GM08714 (cell line): Measurements from ENCODE around the gene CTDSPL.

Experiments
- H3K4me3 ChIP-seq: fragments of 200-500 bp; sonication (Bioruptor generic); 2 replicates; pipeline ENCODE4 v1.5.1; 2014; ENCODE audit warnings: mild to moderate bottlenecking, low read length, inconsistent platforms
- ZNF274 ChIP-seq: IDR thresholded peaks from 2 replicates; pipeline ENCODE4 v1.6.1; 2012; ENCODE audit warnings: mild to moderate bottlenecking, low read depth, low read length

CTDSPL gene

GRCh38 chr3:37907371-37907770 lies 45.7 kb downstream of the CTDSPL start:
- no peak overlapping the region for H3K4me3 ChIP-seq
- TF ChIP-seq ZNF274: no peak

GRCh38 chr3:37907906-37908305 lies 46.2 kb downstream of the CTDSPL start:
- H3K4me3 ChIP-seq: no peak overlapping the region
- no peak for TF ChIP-seq ZNF274

GRCh38 chr3:37909067-37909911 lies 47.6 kb downstream of the CTDSPL start:
- no peak for TF ChIP-seq ZNF274
- H3K4me3 ChIP-seq: no peak overlapping the region

GRCh38 chr3:37910671-37911400 lies 49.2 kb downstream of the CTDSPL start:
- TF ChIP-seq ZNF274: no peak
- no peak overlapping the region for H3K4me3 ChIP-seq

- no peak for TF ChIP-seq ZNF274
- no peak overlapping the region for H3K4me3 ChIP-seq
These were observed 50.5 kb downstream of the CTDSPL start for GRCh38 chr3:37912052-37912733.

- no peak overlapping the region for H3K4me3 ChIP-seq
- TF ChIP-seq ZNF274: no peak
These were observed 51.8 kb downstream of the CTDSPL start for GRCh38 chr3:37913522-37913921.

GRCh38 chr3:37916685-37917084 lies 55.0 kb downstream of the CTDSPL start:
- TF ChIP-seq ZNF274: no peak
- H3K4me3 ChIP-seq: no peak overlapping the region

GRCh38 chr3:37918627-37919026 lies 56.9 kb downstream of the CTDSPL start:
- H3K4me3 ChIP-seq: no peak overlapping the region
- TF ChIP-seq ZNF274: no peak

- H3K4me3 ChIP-seq: no peak overlapping the region
- no peak for TF ChIP-seq ZNF274
These were observed 58.5 kb downstream of the CTDSPL start for GRCh38 chr3:37920156-37920699.

- no peak for TF ChIP-seq ZNF274
- H3K4me3 ChIP-seq: no peak overlapping the region
These were observed 59.3 kb downstream of the CTDSPL start for GRCh38 chr3:37921025-37921424.

GRCh38 chr3:37922721-37923568 lies 61.3 kb downstream of the CTDSPL start:
- H3K4me3 ChIP-seq: no peak overlapping the region
- TF ChIP-seq ZNF274: no peak

- TF ChIP-seq ZNF274: no peak
- H3K4me3 ChIP-seq: no peak overlapping the region
These were observed 61.9 kb downstream of the CTDSPL start for GRCh38 chr3:37923569-37924040.

- no peak overlapping the region for H3K4me3 ChIP-seq
- TF ChIP-seq ZNF274: no peak
These were observed 62.8 kb downstream of the CTDSPL start for GRCh38 chr3:37924453-37924852.
